Neural progenitor cell (in vitro differentiated cells): Measurements from ENCODE around the gene PAQR4. TPM values are rescaled to one million over a fixed set of nuclear protein-coding genes. Genes with fewer than 3 reads are reported as not detected.

Source experiments
- DNase-seq: peaks from one replicate; pipeline ENCODE4 v3.0.0-alpha.2; 2016; ENCODE audit warnings: low spot score
- H2AFZ ChIP-seq: fragments of 200-600 bp; sonication (generic); replicated peaks from 2 replicates; pipeline ENCODE4 v1.6.1; 2016; ENCODE audit warnings: antibody characterized with exemption
- H3F3A ChIP-seq: fragments of 200-600 bp; sonication (generic); 2 replicates; pipeline ENCODE4 v1.6.1; 2016; ENCODE audit warnings: antibody characterized with exemption, low read depth
- H3K27ac ChIP-seq: fragments of 200-600 bp; sonication (generic); 2 replicates; pipeline ENCODE4 v1.5.1; 2016; ENCODE audit warnings: mild to moderate bottlenecking
- H3K27me3 ChIP-seq: fragments of 200-600 bp; sonication (generic); 2 replicates; pipeline ENCODE4 v1.6.1; 2016; ENCODE audit warnings: mild to moderate bottlenecking, moderate library complexity
- H3K36me3 ChIP-seq: fragments of 200-600 bp; sonication (generic); 2 replicates; pipeline ENCODE4 v1.5.1; 2016
- H3K4me1 ChIP-seq: fragments of 200-600 bp; sonication (generic); 2 replicates; pipeline ENCODE4 v1.6.1; 2016; ENCODE audit warnings: mixed run types
- H3K4me2 ChIP-seq: fragments of 200-600 bp; sonication (generic); 2 replicates; pipeline ENCODE4 v1.6.1; 2016
- H3K4me3 ChIP-seq: fragments of 200-600 bp; sonication (generic); 2 replicates; pipeline ENCODE4 v1.5.1; 2016
- H3K79me2 ChIP-seq: fragments of 200-600 bp; sonication (generic); 2 replicates; pipeline ENCODE4 v1.6.1; 2016; ENCODE audit warnings: low read depth
- H3K9ac ChIP-seq: fragments of 200-600 bp; sonication (generic); 2 replicates; pipeline ENCODE4 v1.6.1; 2016
- H3K9me3 ChIP-seq: fragments of 200-600 bp; sonication (generic); 2 replicates; pipeline ENCODE4 v1.5.1; 2016; ENCODE audit warnings: low read depth
- H4K20me1 ChIP-seq: fragments of 200-600 bp; sonication (generic); 2 replicates; pipeline ENCODE4 v1.6.1; 2016; ENCODE audit warnings: low read depth
- H3K27ac Mint-ChIP-seq: 3 replicates; pipeline ENCODE4 v1.8.0; 2021; ENCODE audit warnings: mixed read lengths
- H3K27me3 Mint-ChIP-seq: 2 replicates; pipeline ENCODE4 v1.8.0; 2022; ENCODE audit warnings: low read depth, mild to moderate bottlenecking, inconsistent platforms, moderate library complexity, mixed read lengths; ENCODE audit not compliant: insufficient read depth
- H3K36me3 Mint-ChIP-seq: 3 replicates; pipeline ENCODE4 v1.8.0; 2021; ENCODE audit warnings: mixed read lengths
- H3K4me1 Mint-ChIP-seq: 3 replicates; pipeline ENCODE4 v1.8.0; 2021; ENCODE audit warnings: mixed read lengths
- H3K4me3 Mint-ChIP-seq: 3 replicates; pipeline ENCODE4 v1.8.0; 2021; ENCODE audit warnings: mild to moderate bottlenecking, moderate library complexity, mixed read lengths
- H3K9me3 Mint-ChIP-seq: 3 replicates; pipeline ENCODE4 v1.8.0; 2020; ENCODE audit warnings: mixed read lengths
- CTCF ChIP-seq: fragments of 200-600 bp; sonication (generic); IDR thresholded peaks from 2 replicates; pipeline ENCODE4 v1.5.1; 2017; ENCODE audit warnings: antibody characterized with exemption, mild to moderate bottlenecking
- EZH2 ChIP-seq: fragments of 200-600 bp; sonication (generic); IDR thresholded peaks from 2 replicates; pipeline ENCODE4 v1.6.1; 2017; ENCODE audit warnings: antibody characterized with exemption, mild to moderate bottlenecking, moderate library complexity
- EZH2phosphoT487 ChIP-seq: fragments of 200-600 bp; sonication (generic); IDR thresholded peaks from 2 replicates; pipeline ENCODE4 v1.6.1; 2017; ENCODE audit warnings: antibody characterized with exemption
- total RNA-seq: library from RNA; depleted of rRNA; stranded (reverse); fragments of >200 nt; gene quantifications from 2 replicates; pipeline ENCODE4 v1.2.3, GENCODE V29; 2015; ENCODE audit warnings: low replicate concordance

PAQR4 gene
- total RNA-seq, 1 donor from 2014 or later, result 3.3 TPM

- Mint-ChIP-seq H3K4me3 (peak overlapping the region; percentile 71), H3K36me3 (peaks cover 8% of the 10 kb centered on the region)
- H3K36me3 ChIP-seq, result no peaks in the 10 kb centered on the region
Measured at GRCh38 chr16:2971985-2972784, 3.0 kb downstream of the PAQR4 start.

GRCh38 chr16:2973093-2973492 is 3.9 kb downstream of the PAQR4 start:
- Histone ChIP-seq H3K36me3 (no peaks in the 10 kb centered on the region), H3F3A (peaks cover 19% of the 10 kb centered on the region), H3K9me3 (no peaks in the 10 kb centered on the region), H3K4me1 (peaks cover 4% of the 10 kb centered on the region), H4K20me1 (peaks cover 59% of the 10 kb centered on the region), H3K27ac (no peak overlapping the region), H3K27me3 (peaks cover 7% of the 10 kb centered on the region), H2AFZ (no peak overlapping the region), H3K79me2 (no peaks in the 10 kb centered on the region), H3K4me2 (no peak overlapping the region), H3K4me3 (no peak overlapping the region), H3K9ac (no peak overlapping the region)
- H3K4me3 Mint-ChIP-seq, result no peak overlapping the region
- peaks cover 15% of the 10 kb centered on the region for H3K27me3 Mint-ChIP-seq
- H3K36me3 Mint-ChIP-seq, result peaks cover 8% of the 10 kb centered on the region
- H3K9me3 Mint-ChIP-seq, result peaks cover 2% of the 10 kb centered on the region
- TF ChIP-seq EZH2 (no peak), CTCF (no peak), EZH2phosphoT487 (no peak)
- peaks cover 19% of the 10 kb centered on the region for H3K4me1 Mint-ChIP-seq
- no peak overlapping the region for H3K27ac Mint-ChIP-seq
- DNase-seq, result no peak

More at GRCh38 chr16:2971985-2972784, 3.0 kb downstream of the PAQR4 start:
- peak overlapping the region; percentile 12 for H3K27ac Mint-ChIP-seq
- Histone ChIP-seq H3K79me2 (no peaks in the 10 kb centered on the region), H3K4me3 (no peak overlapping the region), H2AFZ (no peak overlapping the region), H3K9me3 (no peaks in the 10 kb centered on the region), H3K27ac (no peak overlapping the region), H3K9ac (no peak overlapping the region), H3F3A (peaks cover 21% of the 10 kb centered on the region), H3K4me2 (no peak overlapping the region), H3K4me1 (peaks cover 4% of the 10 kb centered on the region), H4K20me1 (peaks cover 63% of the 10 kb centered on the region), H3K27me3 (peaks cover 16% of the 10 kb centered on the region)
- peaks cover 5% of the 10 kb centered on the region for H3K9me3 Mint-ChIP-seq
- DNase-seq, result no peak
- no peak for TF ChIP-seq EZH2
- no peak for TF ChIP-seq CTCF
- no peak for TF ChIP-seq EZH2phosphoT487
- peaks cover 19% of the 10 kb centered on the region for H3K4me1 Mint-ChIP-seq
- peaks cover 14% of the 10 kb centered on the region for H3K27me3 Mint-ChIP-seq

- peaks cover 10% of the 10 kb centered on the region for H3K27me3 Mint-ChIP-seq
- H3K9me3 ChIP-seq, result no peaks in the 10 kb centered on the region
- peaks cover 3% of the 10 kb centered on the region for H3K79me2 ChIP-seq
- DNase-seq, result no peak
- H3K9me3 Mint-ChIP-seq, result no peaks in the 10 kb centered on the region
- no peak overlapping the region for H3K4me3 ChIP-seq
- peaks cover 4% of the 10 kb centered on the region for H3K4me1 ChIP-seq
- H3K4me2 ChIP-seq, result no peak overlapping the region
- H3K9ac ChIP-seq, result no peak overlapping the region
- H3K36me3 Mint-ChIP-seq, result peaks cover 8% of the 10 kb centered on the region
- H3K4me1 Mint-ChIP-seq, result peaks cover 18% of the 10 kb centered on the region
- peaks cover 53% of the 10 kb centered on the region for H4K20me1 ChIP-seq
- peaks cover 16% of the 10 kb centered on the region for H3F3A ChIP-seq
- TF ChIP-seq EZH2, result no peak
- TF ChIP-seq EZH2phosphoT487, result no peak
- TF ChIP-seq CTCF, result no peak
- H3K36me3 ChIP-seq, result no peaks in the 10 kb centered on the region
- no peak overlapping the region for H3K27ac ChIP-seq
- H2AFZ ChIP-seq, result no peak overlapping the region
- H3K27me3 ChIP-seq, result peaks cover under 1% of the 10 kb centered on the region
- no peak overlapping the region for H3K27ac Mint-ChIP-seq
- H3K4me3 Mint-ChIP-seq, result no peak overlapping the region
Measured at GRCh38 chr16:2973605-2974318, 4.6 kb downstream of the PAQR4 start.
